Measurements from ENCODE around the gene SFSWAP. TPM values are rescaled to one million over a fixed set of nuclear protein-coding genes. Genes with fewer than 3 reads are reported as not detected.

Gene SFSWAP
- total RNA-seq, 2 donors from 2014 or later = 31.6 to 45.8 TPM

- Histone ChIP-seq H3K4me1 (no peaks in the 10 kb centered on the region), H3K36me3 (replicated peaks in 1 of 2; ENCODE audit: insufficient read depth in 1 of 2, low read depth in 2 of 2) (peaks cover 0 to 14% of the 10 kb centered on the region in 2 donors), H3K4me3 (no peak overlapping the region), H3K27me3 (no peaks in the 10 kb centered on the region), H3K9me3 (no peaks in the 10 kb centered on the region), H3K27ac (no peak overlapping the region)
- intact Hi-C loops (cut with DNase I) = no loop called here
- TF ChIP-seq POLR2A (IDR thresholded peaks at IDR 0.05) (no peak), CTCF (IDR thresholded peaks at IDR 0.05) (no peak)
- WGBS, 2 donors = 91 to 95% methylated on average over 21 of the region's 21 CpGs
- ATAC-seq (no peak), DNase-seq (no peak)
Observed at GRCh38 chr12:131799195-131799594, 88.3 kb downstream of the SFSWAP start.

GRCh38 chr12:131799828-131800593 lies 89.1 kb downstream of the SFSWAP start:
- 91 to 94% methylated on average over 17 to 29 of the region's 29 CpGs for WGBS, 2 donors
- Histone ChIP-seq H3K36me3 (replicated peaks in 1 of 2; ENCODE audit: insufficient read depth in 1 of 2, low read depth in 2 of 2) (peaks cover 0 to 14% of the 10 kb centered on the region in 2 donors), H3K9me3 (no peaks in the 10 kb centered on the region), H3K27ac (no peak overlapping the region), H3K4me3 (no peak overlapping the region), H3K4me1 (no peaks in the 10 kb centered on the region), H3K27me3 (no peaks in the 10 kb centered on the region)
- intact Hi-C loops (cut with DNase I) = no loop called here
- TF ChIP-seq POLR2A (IDR thresholded peaks at IDR 0.05) (no peak), CTCF (IDR thresholded peaks at IDR 0.05) (no peak)
- ATAC-seq (no peak), DNase-seq (no peak)

- intact Hi-C loops (cut with DNase I) = no loop called here
- Histone ChIP-seq H3K27ac (no peak overlapping the region), H3K36me3 (replicated peaks in 1 of 2; ENCODE audit: insufficient read depth in 1 of 2, low read depth in 2 of 2) (peaks cover 0 to 13% of the 10 kb centered on the region in 2 donors), H3K9me3 (no peaks in the 10 kb centered on the region), H3K4me1 (no peaks in the 10 kb centered on the region), H3K27me3 (no peaks in the 10 kb centered on the region), H3K4me3 (no peak overlapping the region)
- ATAC-seq (no peak), DNase-seq (no peak)
- TF ChIP-seq CTCF (IDR thresholded peaks at IDR 0.05) (no peak), POLR2A (IDR thresholded peaks at IDR 0.05) (no peak)
- 90 to 92% methylated on average over 16 to 20 of the region's 20 CpGs for WGBS, 2 donors
Observed at GRCh38 chr12:131800594-131801135, 89.8 kb downstream of the SFSWAP start.

GRCh38 chr12:131801254-131801866 lies 90.5 kb downstream of the SFSWAP start:
- Histone ChIP-seq H3K9me3 (no peaks in the 10 kb centered on the region), H3K36me3 (replicated peaks in 1 of 2; ENCODE audit: insufficient read depth in 1 of 2, low read depth in 2 of 2) (peaks cover 0 to 13% of the 10 kb centered on the region in 2 donors), H3K4me3 (no peak overlapping the region), H3K4me1 (no peaks in the 10 kb centered on the region), H3K27me3 (no peaks in the 10 kb centered on the region), H3K27ac (no peak overlapping the region)
- WGBS, 2 donors = 83 to 86% methylated on average over 23 to 35 of the region's 35 CpGs
- ATAC-seq = no peak
- no peak for DNase-seq
- TF ChIP-seq POLR2A (IDR thresholded peaks at IDR 0.05) (no peak), CTCF (IDR thresholded peaks at IDR 0.05) (no peak)
- intact Hi-C loops (cut with DNase I) = no loop called here
